ENCODE data around the gene TRIM65. TPM values are rescaled to one million over a fixed set of nuclear protein-coding genes. Genes with fewer than 3 reads are reported as not detected.

The TRIM65 gene
- total and polyA plus RNA-seq, 7 donors = 9.0 to 14.8 (median 9.3) TPM

- H3K4me3 ChIP-seq = peak overlapping the region; percentile 77
- H3K36me3 ChIP-seq (ENCODE audit: insufficient read depth in 1 of 2, low read depth in 1 of 2) = peaks cover 0 to 20% of the 10 kb centered on the region in 2 donors
- 38 to 48% (median 41%) methylated on average over 4 to 5 of the region's 5 CpGs for WGBS, 3 donors
- intact Hi-C loops (cut with DNase I) = loop anchor here in 1 of 2 donors (2.0 kb wide), 1 partner anchor 21 kb away; the partner anchor contains the start of gene WBP2
- no peak for TF ChIP-seq CTCF (IDR thresholded peaks at IDR 0.05)
- DNase-seq = peak in 1 of 2 donors; percentile 68
- H3K27ac ChIP-seq = peak overlapping the region; percentile 90
- no peaks in the 10 kb centered on the region for H3K9me3 ChIP-seq
- H3K27me3 ChIP-seq (ENCODE audit: insufficient read depth in 3 of 3, low read length in 2 of 3) = no peaks in the 10 kb centered on the region
- peak in 3 of 4 donors; percentile 2 to 18 (median 5) for ATAC-seq
- H3K4me1 ChIP-seq = peaks cover 40% of the 10 kb centered on the region
Observed at GRCh38 chr17:75875940-75876189, 20.9 kb downstream of the TRIM65 start.

GRCh38 chr17:75875182-75875939 is 21.4 kb downstream of the TRIM65 start:
- peak overlapping the region; percentile 77 for H3K4me3 ChIP-seq
- TF ChIP-seq CTCF (IDR thresholded peaks at IDR 0.05) = no peak
- DNase-seq = no peak
- H3K27ac ChIP-seq = peak overlapping the region; percentile 90
- H3K36me3 ChIP-seq (ENCODE audit: insufficient read depth in 1 of 2, low read depth in 1 of 2) = peaks cover 0 to 20% of the 10 kb centered on the region in 2 donors
- intact Hi-C loops (cut with DNase I) = no loop called here
- H3K27me3 ChIP-seq (ENCODE audit: insufficient read depth in 3 of 3, low read length in 2 of 3) = no peaks in the 10 kb centered on the region
- no peak for ATAC-seq
- no peaks in the 10 kb centered on the region for H3K9me3 ChIP-seq
- 52 to 57% (median 57%) methylated on average over 18 of the region's 18 CpGs for WGBS, 3 donors
- H3K4me1 ChIP-seq = peaks cover 40% of the 10 kb centered on the region

DNA sequence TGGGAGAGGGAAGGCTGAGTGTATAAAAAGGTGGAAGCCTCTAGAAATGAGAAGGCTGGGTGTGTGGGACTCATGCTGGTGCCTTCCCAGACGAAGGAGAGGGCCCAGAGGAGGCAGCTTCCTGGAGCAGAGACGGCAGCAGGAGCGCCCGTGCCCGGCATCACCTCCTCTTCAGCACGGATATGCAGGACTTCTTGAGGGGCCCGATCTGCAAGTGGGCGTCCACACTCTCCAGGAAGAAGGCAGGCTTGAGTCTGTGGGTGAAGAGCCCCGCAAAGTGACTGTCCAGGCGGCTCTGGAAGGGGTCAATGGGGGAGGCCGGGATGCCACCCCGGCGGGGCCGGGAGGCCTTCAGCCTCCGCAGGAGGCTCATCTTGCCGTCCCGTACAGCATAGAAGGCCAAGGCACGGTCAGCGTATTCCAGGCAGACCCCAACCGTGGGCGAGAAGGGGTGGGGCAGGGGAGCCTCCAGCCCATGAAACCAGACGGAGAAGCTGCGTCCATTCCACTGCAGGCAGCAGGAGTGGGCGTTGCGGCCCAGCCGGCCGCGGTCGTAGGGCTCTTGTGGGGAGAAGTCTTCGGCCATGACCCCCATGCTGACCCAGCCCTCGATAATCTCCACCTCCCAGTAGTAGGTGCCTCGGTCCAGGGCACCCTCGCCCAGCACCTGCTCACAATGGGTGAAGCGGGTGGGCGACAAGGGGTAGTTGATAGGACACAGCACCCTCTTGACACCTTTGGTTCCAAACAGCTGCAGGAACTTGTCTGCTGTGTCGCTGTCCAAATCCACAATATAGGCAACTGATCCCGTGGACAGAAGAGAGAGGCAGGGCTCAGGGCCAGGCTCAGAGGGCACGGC is 22.2 kb downstream of the TRIM65 start:
- no peak for DNase-seq
- Histone ChIP-seq H3K36me3 (ENCODE audit: insufficient read depth in 1 of 2, low read depth in 1 of 2) (peaks cover 0 to 20% of the 10 kb centered on the region in 2 donors), H3K27me3 (ENCODE audit: insufficient read depth in 3 of 3, low read length in 2 of 3) (no peaks in the 10 kb centered on the region), H3K9me3 (no peaks in the 10 kb centered on the region), H3K4me1 (peaks cover 44% of the 10 kb centered on the region), H3K27ac (peak overlapping the region; percentile 90), H3K4me3 (no peak overlapping the region)
- intact Hi-C loops (cut with DNase I) = no loop called here
- no peak for ATAC-seq
- no peak for TF ChIP-seq CTCF (IDR thresholded peaks at IDR 0.05)
- WGBS, 3 donors = 83 to 89% (median 88%) methylated on average over 38 of the region's 38 CpGs

GRCh38 chr17:75873587-75874322 is 23.0 kb downstream of the TRIM65 start:
- WGBS, 3 donors = 35 to 44% (median 41%) methylated on average over 11 of the region's 11 CpGs
- intact Hi-C loops (cut with DNase I) = no loop called here

More at GRCh38 chr17:75873587-75874322, 23.0 kb downstream of the TRIM65 start:
- H3K9me3 ChIP-seq = no peaks in the 10 kb centered on the region
- peaks cover 0 to 20% of the 10 kb centered on the region in 2 donors for H3K36me3 ChIP-seq (ENCODE audit: insufficient read depth in 1 of 2, low read depth in 1 of 2)
- no peak overlapping the region for H3K4me3 ChIP-seq
- TF ChIP-seq CTCF (IDR thresholded peaks at IDR 0.05) = no peak
- no peaks in the 10 kb centered on the region for H3K27me3 ChIP-seq (ENCODE audit: insufficient read depth in 3 of 3, low read length in 2 of 3)
- H3K4me1 ChIP-seq = peaks cover 49% of the 10 kb centered on the region
- DNase-seq (no peak), ATAC-seq (peak in 1 of 4 donors; percentile 31)
- peak overlapping the region; percentile 90 for H3K27ac ChIP-seq
